Vagina (tissue), 2 donors: ENCODE measurements around the gene SLC1A2.

ENCODE experiments used
- CTCF ChIP-seq, 3 experiments: fragments of 450-650 bp in 2 of 3; fragments of 200-600 bp in 1 of 3; sonication (generic) in 1 of 3; IDR thresholded peaks; one replicate each; pipeline ENCODE4 v1.5.1; 2017 to 2019; ENCODE audit warnings: antibody characterized with exemption in 3 of 3, mild to moderate bottlenecking in 2 of 3, moderate library complexity in 2 of 3
- POLR2AphosphoS5 ChIP-seq, 2 donors: sonication (generic); formaldehyde crosslinking; IDR thresholded peaks; one replicate each; pipeline ENCODE4 v1.9.0; 2017; ENCODE audit warnings: antibody characterized with exemption in 2 of 2, mild to moderate bottlenecking in 2 of 2, low read depth in 1 of 2; ENCODE audit not compliant: insufficient read depth in 1 of 2

DNA sequence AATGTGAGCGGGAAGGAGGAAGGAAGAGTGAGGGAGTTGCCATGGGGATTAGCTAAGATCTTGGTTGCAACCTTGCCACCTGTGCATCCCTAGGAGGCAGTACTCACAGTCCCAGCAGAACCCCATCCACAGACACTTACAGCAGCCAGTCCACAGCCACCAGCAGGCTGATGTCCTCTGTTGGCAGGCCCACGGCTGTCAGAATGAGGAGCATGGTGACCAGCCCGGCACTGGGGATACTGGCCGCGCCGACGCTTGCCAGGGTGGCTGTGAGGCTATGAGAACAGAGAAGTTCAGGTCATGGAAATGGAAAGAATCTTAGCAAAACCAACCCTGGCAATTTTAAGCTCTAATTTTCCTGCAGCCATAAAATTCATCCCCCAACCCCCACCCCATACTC, 138.6 kb downstream of the SLC1A2 start:
- TF ChIP-seq CTCF (IDR thresholded peaks at IDR 0.05) (no peak), POLR2AphosphoS5 (IDR thresholded peaks at IDR 0.05; ENCODE audit: insufficient read depth in 1 of 2, low read depth in 1 of 2) (no peak)
